ENCODE results near the gene FUT8.

GRCh38 chr14:65685572-65685971 is 273.0 kb downstream of the FUT8 start:
- TF ChIP-seq CTCF (IDR thresholded peaks at IDR 0.05), result no peak
- no peak for TF ChIP-seq EZH2 (IDR thresholded peaks at IDR 0.05; ENCODE audit: borderline replicate concordance, insufficient read depth, low read depth, low read length, poor library complexity, severe bottlenecking)
